ENCODE measurements around the gene RNU5D-1.

GRCh38 chr1:44693159-44693558, 37.8 kb downstream of the RNU5D-1 start:
- TF ChIP-seq CTCF (IDR thresholded peaks at IDR 0.05; ENCODE audit: low read length) (no peak), EZH2 (IDR thresholded peaks at IDR 0.05; ENCODE audit: borderline replicate concordance, low read length) (no peak)

Measured in OCI-LY1 (cell line).